ENCODE measurements around the gene MCEE. TPM values are rescaled to one million over a fixed set of nuclear protein-coding genes. Genes with fewer than 3 reads are reported as not detected.
"Not testable (repeated sequence)": the region's sequence is repeated elsewhere in the genome, so short reads cannot be mapped to it uniquely, and the experiment has no call there.

MCEE gene
- total RNA-seq, 2 experiments from 2014 or later, result 18.1 to 19.1 TPM

DNA sequence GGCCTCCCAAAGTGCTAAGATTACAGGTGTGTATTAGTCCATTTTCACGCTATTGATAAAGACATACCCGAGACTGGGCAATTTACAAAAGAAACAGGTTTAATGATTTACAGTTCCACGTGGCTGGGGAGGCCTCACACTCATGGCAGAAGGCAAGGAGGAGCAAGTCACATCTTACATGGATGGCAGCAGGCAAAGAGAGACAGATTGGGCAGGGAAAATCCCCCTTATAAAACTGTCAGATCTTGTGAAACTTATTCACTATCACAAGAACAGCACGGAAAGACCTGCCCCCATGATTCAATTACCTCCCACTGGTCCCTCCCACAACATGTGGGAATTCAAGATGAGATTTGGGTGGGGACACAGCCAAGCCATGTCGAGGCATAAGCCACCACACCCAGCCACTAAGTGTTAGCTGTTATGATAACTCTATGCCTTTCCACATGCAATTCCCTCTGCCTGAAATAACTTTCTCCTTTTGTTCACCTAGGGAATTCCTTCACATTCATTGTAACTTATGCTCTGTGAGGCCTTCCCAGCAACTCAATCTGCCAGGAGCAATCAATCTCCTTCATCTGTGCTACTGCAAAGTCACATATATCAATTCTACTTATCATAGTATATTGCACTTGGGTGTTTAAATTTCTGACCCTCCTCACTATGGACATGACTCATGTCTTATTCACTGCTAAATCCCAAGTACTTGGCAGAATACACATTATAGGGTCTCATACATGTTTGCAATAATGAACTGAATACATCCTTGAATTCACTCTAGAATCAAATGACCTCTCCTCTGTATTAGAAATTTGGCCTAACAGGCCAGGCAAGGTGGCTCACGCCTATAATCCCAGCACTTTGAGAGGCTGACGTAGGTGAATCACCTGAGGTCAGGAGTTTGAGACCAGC, 7.4 kb downstream of the MCEE start:
- no peak for DNase-seq
- Mint-ChIP-seq H3K27me3 (no peaks in the 10 kb centered on the region), H3K4me1 (peaks cover 4% of the 10 kb centered on the region), H3K27ac (no peak overlapping the region), H3K4me3 (no peak overlapping the region), H3K9me3 (no peaks in the 10 kb centered on the region), H3K36me3 (ENCODE audit: low read depth) (peaks cover 30% of the 10 kb centered on the region)
- POLR2A ChIA-PET, result interaction anchor here (1.7 kb wide), 1 partner anchor 54 kb away, joined by 5 read pairs; the partner anchor contains the start of gene NAGK
- CTCF ChIA-PET, result no interaction called here

DNA sequence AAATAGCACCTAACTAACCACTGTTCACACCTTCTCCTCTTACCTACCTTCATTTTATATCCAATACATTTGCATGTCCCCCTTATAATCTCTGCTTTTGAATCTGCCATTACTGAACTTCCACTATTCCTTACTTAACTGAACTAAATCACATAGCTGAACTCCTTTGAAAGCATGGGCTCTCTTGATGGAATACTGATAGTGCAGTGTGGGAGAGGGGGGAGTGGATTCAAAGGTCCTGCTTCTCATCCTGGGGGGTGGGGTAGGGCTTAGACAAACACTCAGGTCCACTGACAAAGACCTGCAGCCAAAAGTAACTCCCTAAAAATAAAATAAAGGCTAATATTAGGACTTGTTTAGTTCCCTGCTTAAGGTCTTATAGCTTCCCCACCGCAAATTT, 8.6 kb downstream of the MCEE start:
- Mint-ChIP-seq H3K4me3 (no peak overlapping the region), H3K9me3 (no peaks in the 10 kb centered on the region), H3K27ac (no peak overlapping the region), H3K4me1 (no peaks in the 10 kb centered on the region), H3K36me3 (ENCODE audit: low read depth) (peaks cover 31% of the 10 kb centered on the region), H3K27me3 (no peaks in the 10 kb centered on the region)
- DNase-seq, result no peak
- CTCF ChIA-PET, result interaction anchor here (0.6 to 1.9 kb wide), 2 partner anchors 21 to 125 kb away, joined by 3 to 7 read pairs; no protein-coding TSS in a partner anchor
- POLR2A ChIA-PET, result interaction anchor here (1.1 to 2.7 kb wide), 3 partner anchors 9 to 53 kb away, joined by 4 to 12 read pairs (median 5); partner anchors contain the start of genes MCEE, MPHOSPH10 and NAGK

DNA sequence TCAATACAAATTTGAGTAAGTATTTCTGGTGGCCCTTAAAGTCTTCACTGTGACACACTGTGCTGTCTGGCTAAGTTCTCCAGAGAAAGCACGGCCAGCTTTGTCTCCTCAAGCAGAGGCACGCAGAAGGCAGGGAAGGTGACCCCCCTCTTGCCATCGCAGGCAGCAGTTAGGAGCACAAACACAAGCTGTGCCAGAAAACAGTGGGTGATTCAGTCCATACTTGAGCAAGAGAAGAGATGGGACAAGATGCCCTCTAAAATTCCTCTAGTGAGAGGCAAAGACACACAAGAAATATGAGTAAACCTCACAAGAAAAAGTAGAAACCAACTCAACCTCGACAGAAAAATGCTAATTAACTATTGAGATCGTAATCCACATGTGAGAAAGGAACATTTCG, 9.8 kb downstream of the MCEE start:
- ChIA-PET CTCF (interaction anchor here (1.9 kb wide), 1 partner anchor 20 kb away, joined by 7 read pairs; no protein-coding TSS in a partner anchor), POLR2A (interaction anchor here (1.1 to 2.7 kb wide), 2 partner anchors 9 to 10 kb away, joined by 3 to 12 read pairs; partner anchors contain the start of genes MCEE and MPHOSPH10)
- no peak for DNase-seq
- Mint-ChIP-seq H3K36me3 (ENCODE audit: low read depth) (peaks cover 31% of the 10 kb centered on the region), H3K4me1 (no peaks in the 10 kb centered on the region), H3K9me3 (no peaks in the 10 kb centered on the region), H3K27ac (no peak overlapping the region), H3K27me3 (no peaks in the 10 kb centered on the region), H3K4me3 (no peak overlapping the region)

DNA sequence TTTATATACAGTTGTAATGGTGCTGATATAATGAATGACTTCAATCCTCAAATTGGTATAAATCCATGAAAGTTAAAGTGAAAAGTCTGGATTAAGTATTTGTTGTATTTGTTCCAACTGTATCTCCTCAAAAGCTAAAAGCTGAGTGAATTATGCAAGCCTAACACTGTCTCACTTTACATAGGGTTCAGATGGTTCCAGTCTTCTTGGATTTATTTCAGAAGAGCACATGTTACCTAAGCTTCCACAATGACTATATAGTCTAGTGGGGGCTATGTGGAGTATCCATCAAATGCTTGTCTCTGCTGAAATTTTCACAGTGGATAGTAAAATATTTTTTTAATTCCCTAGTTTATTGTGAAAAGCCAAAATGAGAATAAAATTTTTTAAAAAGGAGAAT, 13.0 kb downstream of the MCEE start:
- CTCF ChIA-PET, result interaction anchor here (0.9 to 1.6 kb wide), 3 partner anchors 16 to 46 kb away, joined by 3 to 8 read pairs (median 3); no protein-coding TSS in a partner anchor
- POLR2A ChIA-PET, result interaction anchor here (1.1 kb wide), 1 partner anchor 13 kb away, joined by 3 read pairs; the partner anchor contains the start of genes MCEE and MPHOSPH10
- H3K4me3 Mint-ChIP-seq, result no peak overlapping the region
- H3K27me3 Mint-ChIP-seq, result no peaks in the 10 kb centered on the region
- H3K4me1 Mint-ChIP-seq, result peaks cover 4% of the 10 kb centered on the region
- DNase-seq, result no peak
- peaks cover 32% of the 10 kb centered on the region for H3K36me3 Mint-ChIP-seq (ENCODE audit: low read depth)
- no peaks in the 10 kb centered on the region for H3K9me3 Mint-ChIP-seq
- no peak overlapping the region for H3K27ac Mint-ChIP-seq

DNA sequence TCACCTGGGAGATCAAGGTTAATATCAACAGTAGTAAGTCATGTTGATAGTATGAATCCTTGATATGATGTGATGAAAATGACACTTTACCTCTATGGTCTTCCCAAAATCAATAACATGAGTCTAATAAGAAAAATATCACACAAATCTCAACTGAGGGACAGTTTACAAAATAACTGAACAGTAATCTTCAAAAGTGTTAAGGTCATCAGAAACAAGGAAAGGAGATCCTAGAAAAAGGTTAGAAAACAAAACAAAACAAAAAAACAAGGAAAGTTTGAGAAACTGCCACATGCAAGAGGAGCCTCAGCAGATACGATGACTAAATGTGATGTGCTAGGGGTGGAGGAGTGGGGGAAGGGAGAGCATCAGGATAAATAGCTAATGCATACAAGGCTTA, 16.2 kb downstream of the MCEE start:
- peaks cover 28% of the 10 kb centered on the region for H3K36me3 Mint-ChIP-seq (ENCODE audit: low read depth)
- CTCF ChIA-PET, result interaction anchor here (0.9 to 3.3 kb wide), 2 partner anchors 13 to 17 kb away, joined by 3 to 14 read pairs; partner anchors contain the start of gene MPHOSPH10

DNA sequence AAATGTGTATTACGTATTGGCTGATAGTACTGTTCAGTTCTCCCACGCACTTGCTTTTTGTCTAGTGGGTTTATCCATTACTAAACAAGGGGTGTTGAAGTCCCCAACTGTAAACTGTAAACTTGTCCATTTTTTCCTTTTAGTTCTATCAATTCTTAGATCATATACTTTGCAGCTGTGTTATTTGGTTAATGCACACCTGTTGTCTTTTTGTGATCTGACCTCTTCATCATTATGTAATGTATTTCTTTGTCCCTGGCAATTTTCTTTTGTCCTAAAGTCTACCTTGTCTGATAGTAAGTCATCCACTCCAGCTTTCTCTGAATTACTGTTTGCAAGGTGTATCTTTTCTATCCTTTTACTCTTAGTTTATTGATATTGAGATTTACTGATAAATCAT, 21.9 kb downstream of the MCEE start:
- ChIA-PET POLR2A (no interaction called here), CTCF (no interaction called here)
- H3K4me1 Mint-ChIP-seq, result peaks cover 4% of the 10 kb centered on the region
- peaks cover 23% of the 10 kb centered on the region for H3K36me3 Mint-ChIP-seq (ENCODE audit: low read depth)
- H3K27me3 Mint-ChIP-seq, result no peaks in the 10 kb centered on the region
- no peak for DNase-seq
- H3K9me3 Mint-ChIP-seq, result peaks cover 3% of the 10 kb centered on the region
- no peak overlapping the region for H3K27ac Mint-ChIP-seq
- no peak overlapping the region for H3K4me3 Mint-ChIP-seq

More for the DNA sequence above, 16.2 kb downstream of the MCEE start:
- Mint-ChIP-seq H3K9me3 (no peaks in the 10 kb centered on the region), H3K27me3 (no peaks in the 10 kb centered on the region), H3K4me1 (peaks cover 4% of the 10 kb centered on the region), H3K4me3 (no peak overlapping the region), H3K27ac (no peak overlapping the region)
- no peak for DNase-seq
- POLR2A ChIA-PET, result no interaction called here

DNA sequence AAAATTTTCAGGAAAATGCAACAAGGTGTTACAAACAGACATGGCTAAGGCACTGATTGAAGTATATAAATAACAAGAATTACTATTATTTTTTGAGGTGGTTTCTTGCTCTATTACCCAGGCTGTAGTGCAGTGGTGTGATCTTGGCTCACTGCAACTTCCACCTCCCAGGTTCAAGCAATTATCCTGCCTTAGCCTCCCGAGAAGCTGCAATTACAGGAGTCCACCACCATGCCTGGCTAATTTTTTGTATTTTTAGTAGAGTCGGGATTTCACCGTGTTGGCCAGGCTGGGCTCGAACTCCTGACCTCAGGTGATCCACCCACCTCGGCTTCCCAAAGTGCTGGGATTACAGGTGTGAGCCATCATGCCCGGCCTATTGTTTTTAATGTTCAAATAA, 23.6 kb downstream of the MCEE start:
- H3K27me3 Mint-ChIP-seq, H3K27ac Mint-ChIP-seq, DNase-seq, H3K4me3 Mint-ChIP-seq, POLR2A ChIA-PET, H3K9me3 Mint-ChIP-seq, H3K4me1 Mint-ChIP-seq: not testable (repeated sequence)
- H3K36me3 Mint-ChIP-seq (ENCODE audit: low read depth), result peaks cover 19% of the 10 kb centered on the region
- CTCF ChIA-PET, result interaction anchor here (0.6 kb wide), 1 partner anchor 9 kb away, joined by 3 read pairs; no protein-coding TSS in a partner anchor

DNA sequence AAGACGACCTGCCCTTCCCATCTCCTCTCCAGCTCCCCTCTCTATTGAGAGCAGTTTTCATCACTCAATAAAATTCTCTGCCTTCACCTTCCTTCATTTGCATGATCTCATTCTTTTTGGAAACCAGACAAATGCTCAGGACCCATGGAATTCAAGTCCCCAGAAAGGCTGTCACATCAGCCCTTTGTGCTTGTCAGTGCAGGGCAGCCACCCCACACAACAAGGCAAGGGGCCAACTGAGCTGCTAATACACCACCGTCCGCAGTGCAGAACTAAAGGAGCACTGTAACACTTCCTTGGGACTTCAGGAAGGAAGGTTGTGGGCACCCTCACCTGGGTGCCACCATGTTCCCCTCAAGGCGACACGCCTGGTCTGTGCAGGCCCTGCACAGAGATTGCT, 26.2 kb downstream of the MCEE start:
- H3K27me3 Mint-ChIP-seq, result peaks cover 3% of the 10 kb centered on the region
- POLR2A ChIA-PET, result interaction anchor here (1.2 kb wide), 1 partner anchor 36 kb away, joined by 6 read pairs; the partner anchor contains the start of gene NAGK
- DNase-seq, result no peak
- CTCF ChIA-PET, result interaction anchor here (1.1 kb wide), 1 partner anchor 196 kb away, joined by 3 read pairs; no protein-coding TSS in a partner anchor
- H3K9me3 Mint-ChIP-seq, result peaks cover 3% of the 10 kb centered on the region
- no peak overlapping the region for H3K27ac Mint-ChIP-seq
- peaks cover 10% of the 10 kb centered on the region for H3K36me3 Mint-ChIP-seq (ENCODE audit: low read depth)
- no peaks in the 10 kb centered on the region for H3K4me1 Mint-ChIP-seq
- H3K4me3 Mint-ChIP-seq, result no peak overlapping the region

DNA sequence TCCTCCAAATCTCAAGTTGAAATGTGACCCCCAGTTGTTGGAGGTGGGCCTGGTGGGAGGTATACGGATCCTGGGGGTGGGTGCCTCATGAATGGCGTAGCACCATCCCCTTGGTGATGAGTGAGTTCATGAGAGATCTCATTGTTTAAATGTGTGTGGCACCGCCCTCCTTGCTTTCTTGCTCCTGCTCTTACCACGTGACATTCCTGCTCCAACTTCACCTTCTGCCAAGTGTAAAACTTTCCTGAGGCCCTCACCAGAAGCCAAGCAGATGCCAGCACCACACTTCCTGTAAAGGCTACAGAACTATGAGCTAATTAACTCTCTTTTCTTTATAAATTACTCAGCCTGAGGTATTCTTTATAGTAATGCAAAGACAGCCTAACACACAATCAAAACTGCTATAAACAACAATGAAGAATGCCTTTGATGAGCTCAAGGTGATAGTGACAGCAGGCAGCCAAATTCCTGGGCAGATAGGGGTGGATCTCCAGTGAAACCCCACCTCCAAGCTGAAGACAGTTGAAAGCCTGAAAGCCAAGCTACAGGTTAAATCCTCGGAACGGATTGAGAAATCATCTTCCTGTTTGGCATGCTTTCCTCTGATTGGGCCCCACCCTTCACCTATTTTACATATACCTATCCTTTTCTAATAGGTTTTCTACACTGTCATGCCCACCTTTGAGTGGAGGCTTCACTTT, 26.9 kb downstream of the MCEE start:
- no peak overlapping the region for H3K4me3 Mint-ChIP-seq
- H3K36me3 Mint-ChIP-seq (ENCODE audit: low read depth), result peaks cover 4% of the 10 kb centered on the region
- H3K27me3 Mint-ChIP-seq, result peaks cover 4% of the 10 kb centered on the region
- H3K4me1 Mint-ChIP-seq, result no peaks in the 10 kb centered on the region
- peaks cover 3% of the 10 kb centered on the region for H3K9me3 Mint-ChIP-seq
- CTCF ChIA-PET, result interaction anchor here (1.1 kb wide), 1 partner anchor 196 kb away, joined by 3 read pairs; no protein-coding TSS in a partner anchor
- no peak for DNase-seq
- H3K27ac Mint-ChIP-seq, result no peak overlapping the region
- POLR2A ChIA-PET, result interaction anchor here (1.2 kb wide), 1 partner anchor 35 kb away, joined by 6 read pairs; the partner anchor contains the start of gene NAGK

DNA sequence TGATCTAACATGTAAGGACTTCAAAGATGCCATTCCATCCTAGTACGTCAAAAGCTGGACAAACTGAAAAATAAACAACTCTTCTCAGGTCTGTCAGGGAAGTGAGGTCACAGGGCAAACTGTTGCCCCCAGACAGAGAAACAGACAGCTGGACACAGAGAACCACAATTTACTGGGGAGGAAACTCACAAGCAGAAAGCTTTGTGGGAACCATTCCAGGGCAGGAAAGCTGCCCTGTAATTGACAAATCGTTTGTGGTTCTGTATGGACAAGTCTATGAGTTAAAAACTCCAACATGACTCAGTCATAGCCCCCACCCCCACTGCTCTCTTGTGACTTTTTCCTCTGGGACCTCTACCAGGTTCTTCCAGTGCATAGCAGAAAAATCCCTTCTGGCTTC, 28.4 kb downstream of the MCEE start:
- no peak overlapping the region for H3K27ac Mint-ChIP-seq
- H3K4me3 Mint-ChIP-seq, result no peak overlapping the region
- H3K36me3 Mint-ChIP-seq (ENCODE audit: low read depth), result no peaks in the 10 kb centered on the region
- H3K9me3 Mint-ChIP-seq, result peaks cover 3% of the 10 kb centered on the region
- DNase-seq, result no peak
- H3K4me1 Mint-ChIP-seq, result no peaks in the 10 kb centered on the region
- POLR2A ChIA-PET, result interaction anchor here (0.7 to 2.8 kb wide), 4 partner anchors 29 to 33 kb away, joined by 3 to 16 read pairs (median 4); partner anchors contain the start of genes MPHOSPH10 and NAGK
- peaks cover 4% of the 10 kb centered on the region for H3K27me3 Mint-ChIP-seq
- CTCF ChIA-PET, result interaction anchor here (0.6 to 4.1 kb wide), 8 partner anchors 9 to 903 kb away, joined by 3 to 31 read pairs (median 4); no protein-coding TSS in a partner anchor

DNA sequence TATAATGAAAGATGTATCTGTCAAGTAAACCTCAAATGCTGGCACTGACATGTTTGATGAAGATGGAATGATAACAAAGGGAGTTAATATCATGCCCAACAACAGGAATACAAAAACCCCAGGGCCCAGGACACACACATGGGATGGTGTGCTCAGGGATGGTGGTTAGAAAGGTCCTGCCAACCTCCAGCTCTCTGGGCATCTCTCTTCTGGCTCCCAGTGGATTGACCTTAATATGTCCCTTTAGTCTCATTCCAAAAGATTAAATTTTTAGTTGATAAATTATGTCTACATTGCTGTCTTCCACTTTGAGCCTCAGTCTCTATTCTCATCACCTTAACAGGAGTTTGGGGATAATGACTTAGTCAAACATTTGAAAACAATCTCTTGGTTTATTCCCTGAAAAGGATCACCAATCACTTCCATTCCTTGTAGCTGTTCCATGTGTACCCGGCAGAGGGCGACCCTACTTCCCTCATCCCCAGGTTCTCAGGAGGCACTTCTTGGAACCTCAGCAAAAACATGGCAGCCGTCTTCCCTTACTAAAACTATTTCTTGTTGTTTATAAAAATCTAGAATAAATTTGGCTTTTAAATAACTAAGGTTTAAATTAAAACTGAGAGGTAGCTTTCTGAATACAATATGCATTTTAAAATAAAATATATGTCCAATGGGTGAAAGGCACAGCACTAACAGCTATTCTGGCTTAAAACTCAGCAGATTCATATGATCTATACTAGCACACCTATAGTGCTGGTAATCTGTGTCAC, 29.6 kb downstream of the MCEE start:
- Mint-ChIP-seq H3K4me1 (no peaks in the 10 kb centered on the region), H3K36me3 (ENCODE audit: low read depth) (no peaks in the 10 kb centered on the region), H3K4me3 (no peak overlapping the region), H3K9me3 (peaks cover under 1% of the 10 kb centered on the region), H3K27me3 (peaks cover 4% of the 10 kb centered on the region), H3K27ac (no peak overlapping the region)
- ChIA-PET CTCF (interaction anchor here (0.9 to 4.1 kb wide), 18 partner anchors 9 to 410 kb away, joined by 3 to 31 read pairs (median 5); partner anchors contain the start of gene NAGK), POLR2A (interaction anchor here (0.9 to 2.8 kb wide), 3 partner anchors 30 to 32 kb away, joined by 3 to 16 read pairs (median 5); partner anchors contain the start of genes MPHOSPH10 and NAGK)
- peak; percentile 44 for DNase-seq

All from activated CD4-positive, alpha-beta memory T cell treated with anti-CD3 and anti-CD28 coated beads, Interleukin-2, amount 10 ng/mL, durations not matched to agents 7 days and 5 days (primary cell).